HG02852 (cell line): Measurements from ENCODE around the gene LRRC74B.
"Not testable (repeated sequence)": the region's sequence is repeated elsewhere in the genome, so short reads cannot be mapped to it uniquely, and the experiment has no call there.

Experiments
- ATAC-seq: cut with Tn5 transposase; IDR thresholded peaks from one replicate; pipeline ENCODE4 v1.9.1; 2021; ENCODE audit warnings: mild to moderate bottlenecking, moderate library complexity; ENCODE audit not compliant: unreplicated experiment

LRRC74B gene

GRCh38 chr22:21031545-21032036 lies 14.2 kb upstream of the LRRC74B start:
- ATAC-seq, result no peak

GRCh38 chr22:21032037-21032867 lies 13.5 kb upstream of the LRRC74B start, which contains the start of gene SLC7A4:
Gene SLC7A4 (minus strand): TSS chr22:21032561. CDS start chr22:21031812, 749 bp downstream.
- ATAC-seq, result no peak

- no peak for ATAC-seq
These were observed 12.7 kb upstream of the LRRC74B start for GRCh38 chr22:21032868-21033688.

GRCh38 chr22:21033895-21034294 lies 11.9 kb upstream of the LRRC74B start:
- no peak for ATAC-seq

- no peak for ATAC-seq
These were observed 10.8 kb upstream of the LRRC74B start for GRCh38 chr22:21034989-21035388.

GRCh38 chr22:21038405-21038804 lies 7.3 kb upstream of the LRRC74B start:
- ATAC-seq, result no peak

GRCh38 chr22:21039158-21039557 lies 6.6 kb upstream of the LRRC74B start:
- ATAC-seq, result not testable (repeated sequence)

- ATAC-seq, result no peak
These were observed 3.8 kb upstream of the LRRC74B start for GRCh38 chr22:21041937-21042336.

GRCh38 chr22:21042978-21043859 lies 2.5 kb upstream of the LRRC74B start:
- no peak for ATAC-seq

- ATAC-seq, result no peak
These were observed 1.7 kb upstream of the LRRC74B start for GRCh38 chr22:21043860-21044535.

- no peak for ATAC-seq
These were observed 688 bp upstream of the LRRC74B start for GRCh38 chr22:21044931-21045584.

- no peak for ATAC-seq
These were observed 1.4 kb downstream of the LRRC74B start for GRCh38 chr22:21047035-21047661.

- ATAC-seq, result no peak
These were observed 2.0 kb downstream of the LRRC74B start for GRCh38 chr22:21047730-21048129.

- ATAC-seq, result not testable (repeated sequence)
These were observed 2.7 kb downstream of the LRRC74B start for GRCh38 chr22:21048448-21048847.

GRCh38 chr22:21048965-21049364 lies 3.2 kb downstream of the LRRC74B start:
- not testable (repeated sequence) for ATAC-seq

- no peak for ATAC-seq
These were observed 5.5 kb downstream of the LRRC74B start for GRCh38 chr22:21051145-21051830.

- ATAC-seq, result no peak
These were observed 6.2 kb downstream of the LRRC74B start for GRCh38 chr22:21051831-21052400.
